ENCODE results near the gene ANTXR2.
A peak's percentile ranks its signal among the peaks of the same experiment; 100 is the strongest.

The ANTXR2 gene

DNA sequence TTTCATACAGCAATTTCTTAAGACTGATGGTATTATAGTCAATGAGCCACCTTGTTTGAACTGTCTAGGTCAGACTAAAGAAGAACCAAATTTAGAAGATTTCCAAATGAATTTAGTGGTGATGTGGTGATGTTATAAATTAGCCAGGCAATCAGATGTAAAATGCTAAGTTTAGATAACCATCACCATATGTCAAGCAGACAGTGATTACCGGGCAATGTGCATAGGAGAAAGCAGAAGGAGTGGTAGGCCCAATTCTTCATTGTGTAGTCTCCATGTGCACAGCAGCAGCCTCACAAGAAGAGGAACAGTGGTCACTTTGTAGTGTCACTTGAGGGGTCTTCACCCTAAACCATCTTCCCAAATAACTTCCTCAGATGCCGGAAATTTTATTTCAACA lies 198.8 kb downstream of the ANTXR2 start:
- no peaks in the 10 kb centered on the region for H3K27me3 Mint-ChIP-seq (ENCODE audit: low read depth, poor library complexity)
- H3K27ac Mint-ChIP-seq: no peak overlapping the region
- no peaks in the 10 kb centered on the region for H3K36me3 Mint-ChIP-seq (ENCODE audit: low read depth)
- no peak for DNase-seq
- no peak for TF ChIP-seq CTCF (IDR thresholded peaks at IDR 0.05)
- H3K4me1 Mint-ChIP-seq: peaks cover 15% of the 10 kb centered on the region
- peaks cover 5% of the 10 kb centered on the region for H3K9me3 Mint-ChIP-seq
- no peak overlapping the region for H3K4me3 Mint-ChIP-seq

DNA sequence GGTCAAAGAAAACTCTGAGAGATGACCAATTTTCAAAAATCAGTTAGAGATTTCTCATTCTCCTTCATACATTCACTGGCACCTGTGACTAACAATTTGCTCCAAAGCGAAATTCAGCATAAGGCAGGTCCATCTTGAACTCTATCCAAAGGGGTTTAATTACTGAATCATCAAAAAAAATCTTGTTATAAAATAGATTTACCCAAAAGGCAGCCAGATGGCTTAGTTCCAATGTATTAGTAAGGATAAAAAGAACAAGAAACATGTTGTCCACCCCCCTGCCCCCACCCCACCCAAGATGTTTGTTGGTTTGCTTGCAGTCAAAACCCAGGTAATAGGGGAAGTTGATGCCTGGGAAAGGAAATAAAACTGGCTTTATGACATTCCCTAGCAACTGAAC lies 200.3 kb downstream of the ANTXR2 start:
- Mint-ChIP-seq H3K27me3 (ENCODE audit: low read depth, poor library complexity) (no peaks in the 10 kb centered on the region), H3K4me1 (peaks cover 15% of the 10 kb centered on the region), H3K9me3 (no peaks in the 10 kb centered on the region), H3K4me3 (no peak overlapping the region), H3K27ac (no peak overlapping the region), H3K36me3 (ENCODE audit: low read depth) (no peaks in the 10 kb centered on the region)
- no peak for TF ChIP-seq CTCF (IDR thresholded peaks at IDR 0.05)
- no peak for DNase-seq

- Mint-ChIP-seq H3K27me3 (ENCODE audit: low read depth, poor library complexity) (no peaks in the 10 kb centered on the region), H3K4me1 (peaks cover 15% of the 10 kb centered on the region), H3K27ac (no peak overlapping the region), H3K9me3 (no peaks in the 10 kb centered on the region), H3K4me3 (no peak overlapping the region), H3K36me3 (ENCODE audit: low read depth) (no peaks in the 10 kb centered on the region)
- DNase-seq: no peak
- no peak for TF ChIP-seq CTCF (IDR thresholded peaks at IDR 0.05)
Observed at GRCh38 chr4:79871961-79872360, 201.1 kb downstream of the ANTXR2 start.

GRCh38 chr4:79869597-79870237 lies 203.3 kb downstream of the ANTXR2 start:
- no peak for DNase-seq
- Mint-ChIP-seq H3K27ac (no peak overlapping the region), H3K4me3 (no peak overlapping the region), H3K27me3 (ENCODE audit: low read depth, poor library complexity) (no peaks in the 10 kb centered on the region), H3K4me1 (peaks cover 9% of the 10 kb centered on the region), H3K36me3 (ENCODE audit: low read depth) (no peaks in the 10 kb centered on the region), H3K9me3 (no peaks in the 10 kb centered on the region)
- TF ChIP-seq CTCF (IDR thresholded peaks at IDR 0.05): no peak

DNA sequence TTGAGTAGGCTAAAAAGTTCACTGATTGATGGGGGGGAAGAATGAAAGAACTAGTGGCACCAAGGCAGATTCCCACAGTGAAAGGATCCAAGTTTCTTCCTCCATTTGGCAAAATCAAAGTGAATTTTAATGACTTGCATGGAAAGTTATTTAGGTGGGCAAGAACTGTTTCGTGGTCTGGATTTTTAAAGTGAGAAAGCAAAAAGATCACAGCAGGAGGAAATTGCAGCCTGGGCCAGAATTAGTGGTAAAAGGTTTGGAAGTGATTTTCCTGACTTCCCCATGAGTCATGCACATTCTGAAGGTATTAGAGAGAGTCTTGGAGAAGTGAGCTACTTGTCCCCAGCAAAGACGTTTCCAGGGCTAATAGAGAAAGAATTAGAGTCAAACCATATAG lies 207.8 kb downstream of the ANTXR2 start:
- Mint-ChIP-seq H3K27me3 (ENCODE audit: low read depth, poor library complexity) (no peaks in the 10 kb centered on the region), H3K4me1 (peaks cover 8% of the 10 kb centered on the region), H3K9me3 (no peaks in the 10 kb centered on the region), H3K36me3 (ENCODE audit: low read depth) (no peaks in the 10 kb centered on the region), H3K27ac (no peak overlapping the region), H3K4me3 (no peak overlapping the region)
- no peak for TF ChIP-seq CTCF (IDR thresholded peaks at IDR 0.05)
- no peak for DNase-seq

DNA sequence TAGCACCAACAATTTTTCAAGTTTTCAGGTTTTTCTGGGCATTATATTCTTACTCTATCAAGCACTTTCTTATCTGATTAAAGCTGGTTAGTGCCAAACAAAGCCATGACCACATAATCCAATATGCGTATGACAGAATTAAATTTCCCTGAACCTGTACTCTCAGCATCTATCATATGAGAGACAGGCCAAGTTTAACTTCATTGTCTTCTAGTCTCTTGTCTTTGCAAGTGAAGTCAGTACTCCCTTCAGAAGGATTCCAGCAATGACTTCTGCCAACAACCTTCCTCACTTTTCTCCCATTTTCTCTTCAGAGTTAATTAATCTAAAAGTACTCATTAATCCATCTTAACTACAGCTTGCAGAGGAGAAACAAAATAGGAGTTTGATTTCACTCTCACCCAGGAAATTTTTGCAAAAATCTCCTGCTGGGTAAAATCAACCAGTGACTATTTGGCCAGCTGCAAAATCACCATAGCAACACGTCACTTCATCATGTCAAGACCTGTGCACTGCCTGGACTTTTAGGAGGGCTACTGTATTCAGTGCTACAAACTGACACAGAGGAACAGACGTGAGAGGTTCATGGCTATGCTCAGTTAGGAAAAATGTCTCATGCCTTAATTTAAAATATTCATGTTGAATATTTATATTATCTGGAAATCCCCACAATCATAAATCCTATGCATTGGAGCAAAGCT lies 208.4 kb downstream of the ANTXR2 start:
- Mint-ChIP-seq H3K27me3 (ENCODE audit: low read depth, poor library complexity) (no peaks in the 10 kb centered on the region), H3K27ac (peak overlapping the region; percentile 62), H3K9me3 (no peaks in the 10 kb centered on the region), H3K4me3 (no peak overlapping the region), H3K4me1 (peaks cover 2% of the 10 kb centered on the region), H3K36me3 (ENCODE audit: low read depth) (no peaks in the 10 kb centered on the region)
- TF ChIP-seq CTCF (IDR thresholded peaks at IDR 0.05): no peak
- peak; percentile 2 for DNase-seq

Measured in nephron progenitor cell (in vitro differentiated cells).